ENCODE results near the gene MSH6. TPM values are rescaled to one million over a fixed set of nuclear protein-coding genes. Genes with fewer than 3 reads are reported as not detected.

The MSH6 gene
- total RNA-seq, 3 donors from 2014 or later (not counting 1 experiment from before 2014, with no cell fraction given): 18.5 to 35.5 (median 26.2) TPM

GRCh38 chr2:47819834-47820233 lies 36.9 kb downstream of the MSH6 start:
- DNase-seq: no peak
- H3K27me3 Mint-ChIP-seq (ENCODE audit: low read depth in 2 of 2): no peaks in the 10 kb centered on the region
- H3K27me3 ChIP-seq (ENCODE audit: control insufficient read depth, insufficient read depth, low read length): no peaks in the 10 kb centered on the region
- 100% methylated on average over 1 of the region's 3 CpGs for WGBS (ENCODE audit: insufficient coverage)
- H3K27ac Mint-ChIP-seq: no peak overlapping the region
- TF ChIP-seq, protein P1, sequence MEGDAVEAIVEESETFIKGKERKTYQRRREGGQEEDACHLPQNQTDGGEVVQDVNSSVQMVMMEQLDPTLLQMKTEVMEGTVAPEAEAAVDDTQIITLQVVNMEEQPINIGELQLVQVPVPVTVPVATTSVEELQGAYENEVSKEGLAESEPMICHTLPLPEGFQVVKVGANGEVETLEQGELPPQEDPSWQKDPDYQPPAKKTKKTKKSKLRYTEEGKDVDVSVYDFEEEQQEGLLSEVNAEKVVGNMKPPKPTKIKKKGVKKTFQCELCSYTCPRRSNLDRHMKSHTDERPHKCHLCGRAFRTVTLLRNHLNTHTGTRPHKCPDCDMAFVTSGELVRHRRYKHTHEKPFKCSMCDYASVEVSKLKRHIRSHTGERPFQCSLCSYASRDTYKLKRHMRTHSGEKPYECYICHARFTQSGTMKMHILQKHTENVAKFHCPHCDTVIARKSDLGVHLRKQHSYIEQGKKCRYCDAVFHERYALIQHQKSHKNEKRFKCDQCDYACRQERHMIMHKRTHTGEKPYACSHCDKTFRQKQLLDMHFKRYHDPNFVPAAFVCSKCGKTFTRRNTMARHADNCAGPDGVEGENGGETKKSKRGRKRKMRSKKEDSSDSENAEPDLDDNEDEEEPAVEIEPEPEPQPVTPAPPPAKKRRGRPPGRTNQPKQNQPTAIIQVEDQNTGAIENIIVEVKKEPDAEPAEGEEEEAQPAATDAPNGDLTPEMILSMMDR (IDR thresholded peaks at IDR 0.05): no peak
- no peaks in the 10 kb centered on the region for H3K4me1 ChIP-seq (ENCODE audit: control insufficient read depth, insufficient read depth, low read length)
- intact Hi-C loops (cut with micrococcal nuclease): no loop called here
- H3K27ac ChIP-seq (ENCODE audit: low read length): no peak overlapping the region
- peaks cover 74% of the 10 kb centered on the region for H3K36me3 ChIP-seq (ENCODE audit: control insufficient read depth, insufficient read depth, low read length)
- no peak overlapping the region for H3K4me3 Mint-ChIP-seq
- no peak for ATAC-seq
- H3K36me3 Mint-ChIP-seq: no peaks in the 10 kb centered on the region
- H3K9me3 Mint-ChIP-seq: no peaks in the 10 kb centered on the region
- H3K4me1 Mint-ChIP-seq: no peaks in the 10 kb centered on the region
- no peaks in the 10 kb centered on the region for H3K9me3 ChIP-seq (ENCODE audit: control insufficient read depth, insufficient read depth, low read length)
- H3K4me3 ChIP-seq (ENCODE audit: low read length): no peak overlapping the region

GRCh38 chr2:47822518-47822917 lies 39.6 kb downstream of the MSH6 start:
- no peaks in the 10 kb centered on the region for H3K4me1 ChIP-seq (ENCODE audit: control insufficient read depth, insufficient read depth, low read length)
- H3K27me3 ChIP-seq (ENCODE audit: control insufficient read depth, insufficient read depth, low read length): no peaks in the 10 kb centered on the region
- DNase-seq (no peak), ATAC-seq (no peak)
- H3K9me3 Mint-ChIP-seq: no peaks in the 10 kb centered on the region
- H3K27ac Mint-ChIP-seq: no peak overlapping the region
- H3K27me3 Mint-ChIP-seq (ENCODE audit: low read depth in 2 of 2): no peaks in the 10 kb centered on the region
- intact Hi-C loops (cut with micrococcal nuclease): no loop called here
- no peak overlapping the region for H3K27ac ChIP-seq (ENCODE audit: low read length)
- no peak overlapping the region for H3K4me3 ChIP-seq (ENCODE audit: low read length)
- H3K4me1 Mint-ChIP-seq: peaks cover 0 to 5% of the 10 kb centered on the region in 2 donors
- peaks cover 60% of the 10 kb centered on the region for H3K36me3 ChIP-seq (ENCODE audit: control insufficient read depth, insufficient read depth, low read length)
- H3K9me3 ChIP-seq (ENCODE audit: control insufficient read depth, insufficient read depth, low read length): no peaks in the 10 kb centered on the region
- H3K4me3 Mint-ChIP-seq: no peak overlapping the region
- peaks cover 8% of the 10 kb centered on the region for H3K36me3 Mint-ChIP-seq
- TF ChIP-seq, protein P1 (IDR thresholded peaks at IDR 0.05): no peak

- no peaks in the 10 kb centered on the region for H3K9me3 Mint-ChIP-seq
- no peaks in the 10 kb centered on the region for H3K27me3 Mint-ChIP-seq (ENCODE audit: low read depth in 2 of 2)
- no peak overlapping the region for H3K4me3 ChIP-seq (ENCODE audit: low read length)
- H3K27me3 ChIP-seq (ENCODE audit: control insufficient read depth, insufficient read depth, low read length): no peaks in the 10 kb centered on the region
- H3K4me1 Mint-ChIP-seq: no peaks in the 10 kb centered on the region
- DNase-seq (no peak), ATAC-seq (no peak)
- intact Hi-C loops (cut with micrococcal nuclease): no loop called here
- peaks cover 11% of the 10 kb centered on the region for H3K36me3 Mint-ChIP-seq
- H3K27ac ChIP-seq (ENCODE audit: low read length): no peak overlapping the region
- TF ChIP-seq, protein P1 (IDR thresholded peaks at IDR 0.05): no peak
- H3K36me3 ChIP-seq (ENCODE audit: control insufficient read depth, insufficient read depth, low read length): peaks cover 87% of the 10 kb centered on the region
- no peaks in the 10 kb centered on the region for H3K4me1 ChIP-seq (ENCODE audit: control insufficient read depth, insufficient read depth, low read length)
- H3K9me3 ChIP-seq (ENCODE audit: control insufficient read depth, insufficient read depth, low read length): no peaks in the 10 kb centered on the region
- H3K4me3 Mint-ChIP-seq: no peak overlapping the region
- WGBS (ENCODE audit: insufficient coverage): 78% methylated on average over 1 of the region's 2 CpGs
- no peak overlapping the region for H3K27ac Mint-ChIP-seq
Observed at GRCh38 chr2:47833516-47833968, 50.6 kb downstream of the MSH6 start.

DNA sequence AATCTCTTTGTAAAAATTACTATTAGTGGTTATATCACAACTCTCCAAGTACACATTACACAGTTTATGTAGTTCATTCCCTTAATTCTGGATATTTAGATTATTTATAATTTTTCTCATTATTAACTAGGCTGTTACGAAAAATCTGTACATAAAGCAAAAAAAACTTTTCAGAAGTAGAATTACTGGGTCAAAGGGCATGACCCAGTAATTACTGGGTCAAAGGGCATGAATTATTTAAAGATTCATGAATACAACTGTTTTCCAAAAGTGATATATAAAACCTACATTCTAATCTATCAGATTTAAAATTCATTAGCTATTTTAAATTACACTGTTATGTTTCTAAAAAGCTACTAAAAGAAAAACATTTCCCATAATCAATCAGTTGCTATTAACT lies 55.3 kb downstream of the MSH6 start:
- intact Hi-C loops (cut with micrococcal nuclease): no loop called here
- peaks cover 5% of the 10 kb centered on the region for H3K36me3 Mint-ChIP-seq
- Histone ChIP-seq H3K27ac (ENCODE audit: low read length) (no peak overlapping the region), H3K4me3 (ENCODE audit: low read length) (no peak overlapping the region), H3K36me3 (ENCODE audit: control insufficient read depth, insufficient read depth, low read length) (peaks cover 56% of the 10 kb centered on the region), H3K9me3 (ENCODE audit: control insufficient read depth, insufficient read depth, low read length) (no peaks in the 10 kb centered on the region), H3K27me3 (ENCODE audit: control insufficient read depth, insufficient read depth, low read length) (no peaks in the 10 kb centered on the region), H3K4me1 (ENCODE audit: control insufficient read depth, insufficient read depth, low read length) (no peaks in the 10 kb centered on the region)
- H3K27me3 Mint-ChIP-seq (ENCODE audit: low read depth in 2 of 2): no peaks in the 10 kb centered on the region
- peak overlapping the region; percentile 8 to 45 for H3K27ac Mint-ChIP-seq
- DNase-seq (no peak), ATAC-seq (no peak)
- no peak overlapping the region for H3K4me3 Mint-ChIP-seq
- H3K9me3 Mint-ChIP-seq: no peaks in the 10 kb centered on the region
- no CpG with 5 or more reads among the region's 1 CpG for WGBS (ENCODE audit: insufficient coverage)
- TF ChIP-seq, protein P1 (IDR thresholded peaks at IDR 0.05): no peak
- peaks cover 10 to 16% of the 10 kb centered on the region in 2 donors for H3K4me1 Mint-ChIP-seq

Measured in natural killer cell (primary cell).